Spleen (tissue), 11 donors: ENCODE results near the gene FOXK2. TPM values are rescaled to one million over a fixed set of nuclear protein-coding genes. Genes with fewer than 3 reads are reported as not detected.

ENCODE experiments used
- DNase-seq: peaks from one replicate; pipeline ENCODE4 v3.0.0-alpha.2; 2020
- H3K27ac ChIP-seq, 8 donors: fragments of 200-600 bp; sonication (generic) in 7 of 8; 1 replicate in 4 of 8; 2 replicates in 4 of 8; pipeline versions ENCODE4 v1.5.0 to v1.8.0; 2016 to 2021; ENCODE audit warnings: inconsistent platforms in 4 of 8, mild to moderate bottlenecking in 4 of 8, moderate library complexity in 1 of 8
- H3K27me3 ChIP-seq, 7 donors: fragments of 200-600 bp; sonication (generic) in 6 of 7; replicated peaks in 1 of 7; 1 replicate in 4 of 7; 2 replicates in 3 of 7; pipeline versions ENCODE4 v1.5.0 to v1.8.0; 2016 to 2021; ENCODE audit warnings: inconsistent platforms in 3 of 7, mild to moderate bottlenecking in 1 of 7
- H3K36me3 ChIP-seq, 6 donors: fragments of 200-600 bp; sonication (generic) in 5 of 6; 1 replicate in 4 of 6; 2 replicates in 2 of 6; pipeline versions ENCODE4 v1.5.0 to v1.8.0; 2016 to 2021; ENCODE audit warnings: inconsistent platforms in 2 of 6
- H3K4me1 ChIP-seq, 6 donors: fragments of 200-600 bp; sonication (generic) in 5 of 6; 1 replicate in 3 of 6; 2 replicates in 3 of 6; pipeline versions ENCODE4 v1.5.0 to v1.8.0; 2016 to 2021; ENCODE audit warnings: inconsistent platforms in 3 of 6
- H3K4me3 ChIP-seq, 8 donors: fragments of 200-600 bp; sonication (generic) in 7 of 8; 1 replicate in 4 of 8; 2 replicates in 4 of 8; pipeline versions ENCODE4 v1.5.0 to v1.8.0; 2016 to 2021; ENCODE audit warnings: inconsistent platforms in 4 of 8, mild to moderate bottlenecking in 4 of 8, moderate library complexity in 2 of 8
- H3K9me3 ChIP-seq, 8 donors: fragments of 200-600 bp; sonication (generic) in 7 of 8; 1 replicate in 4 of 8; 2 replicates in 4 of 8; pipeline versions ENCODE4 v1.5.0 to v1.8.0; 2016 to 2021; ENCODE audit warnings: inconsistent platforms in 4 of 8
- CTCF ChIP-seq, 11 experiments: fragments of 200-600 bp in 7 of 11; fragments of 450-650 bp in 4 of 11; sonication (generic) in 4 of 11; IDR thresholded peaks in 8 of 11; conservative IDR thresholded peaks in 3 of 11; 1 replicate in 7 of 11; 2 replicates in 4 of 11; pipeline versions ENCODE4 v1.4.0 to v1.8.0; 2016 to 2021; ENCODE audit warnings: antibody characterized with exemption in 11 of 11, inconsistent platforms in 4 of 11, mild to moderate bottlenecking in 1 of 11
- POLR2A ChIP-seq, 3 donors: fragments of 450-650 bp; IDR thresholded peaks; one replicate each; pipeline ENCODE4 v1.5.1; 2017; ENCODE audit warnings: antibody characterized with exemption in 3 of 3, mild to moderate bottlenecking in 1 of 3
- POLR2AphosphoS5 ChIP-seq, 3 donors: sonication (generic); formaldehyde crosslinking; IDR thresholded peaks; one replicate each; pipeline ENCODE4 v1.5.1; 2017; ENCODE audit warnings: antibody characterized with exemption in 3 of 3
- WGBS, 5 donors: extraction: QIAGEN DNeasy Blood & Tissue Kit in 3 of 5; methylation state at CpG; one replicate each; pipeline versions ENCODE4 v1.1.5 to v1.1.7; 2013 to 2018; 5-methylcytosine and 5-hydroxymethylcytosine counted together
- intact Hi-C: fragments of 100-400 bp; cut with DNase I; formaldehyde crosslinking; loops from one replicate; pipeline ENCODE4 v1.15.0; 2023; ENCODE audit warnings: low total_unique reads
- polyA plus RNA-seq, 3 donors: library from polyadenylated mRNA; stranded (reverse); fragments of 200-250 nt; gene quantifications; one replicate each; pipeline ENCODE4 v1.2.1, GENCODE V29; 2013
- total RNA-seq, 7 donors: library from RNA; depleted of rRNA in 3 of 7; stranded (reverse); fragments of >200 nt in 3 of 7; fragmentation: NEBNext Ultra II Directional in 4 of 7; extraction: Animal tissue kit (Norgen Biotek cat#: 25700) in 4 of 7; gene quantifications; one replicate each; pipeline versions ENCODE4 v1.1.0 to v1.2.1, GENCODE V29; 2016 to 2021
- donor health status: healthy with polysubstance abuse.
- donor health status: DM: no; HTN: no; CAD: no; lungs with moderate emphysema.
- donor health status: DM: no; HTN: no; CAD: no.
- donor health status: Bipolar disorder and iron deficiency.
- donor health status: healthy.
- donor health status: DM: no; HTN: no; CAD: no.
- donor health status: DM: yes; HTN: yes; CAD: no.

FOXK2 gene
- total and polyA plus RNA-seq, 10 donors: 10.4 to 55.1 (median 45.2) TPM

GRCh38 chr17:82489117-82489516, 30.4 kb upstream of the FOXK2 start:
- Histone ChIP-seq H3K4me3 (no peak overlapping the region), H3K36me3 (peaks cover 6 to 65% (median 49%) of the 10 kb centered on the region in 6 donors), H3K9me3 (no peaks in the 10 kb centered on the region), H3K27me3 (no peaks in the 10 kb centered on the region), H3K4me1 (peaks cover 0 to 11% (median under 1%) of the 10 kb centered on the region in 6 donors), H3K27ac (no peak overlapping the region)
- TF ChIP-seq CTCF (IDR thresholded peaks at IDR 0.05 in 8 of 11, conservative IDR thresholded peaks at IDR 0.05 in 3 of 11) (no peak), POLR2A (IDR thresholded peaks at IDR 0.05) (no peak), POLR2AphosphoS5 (IDR thresholded peaks at IDR 0.05) (no peak)
- 81 to 91% (median 86%) methylated on average over 7 to 8 of the region's 8 CpGs for WGBS, 5 donors
- no peak for DNase-seq
- intact Hi-C loops: no loop called here

GRCh38 chr17:82489851-82490511, 29.6 kb upstream of the FOXK2 start:
- Histone ChIP-seq H3K27ac (no peak overlapping the region), H3K36me3 (peaks cover 3 to 57% (median 40%) of the 10 kb centered on the region in 6 donors), H3K4me1 (peaks cover 0 to 19% (median 9%) of the 10 kb centered on the region in 6 donors), H3K9me3 (no peaks in the 10 kb centered on the region), H3K27me3 (no peaks in the 10 kb centered on the region), H3K4me3 (no peak overlapping the region)
- intact Hi-C loops: loop anchor here (10.0 kb wide), 1 partner anchor 65 kb away; no protein-coding TSS in a partner anchor
- TF ChIP-seq CTCF (IDR thresholded peaks at IDR 0.05 in 8 of 11, conservative IDR thresholded peaks at IDR 0.05 in 3 of 11) (no peak), POLR2AphosphoS5 (IDR thresholded peaks at IDR 0.05) (no peak), POLR2A (IDR thresholded peaks at IDR 0.05) (no peak)
- WGBS, 5 donors: 85 to 87% (median 86%) methylated on average over 21 of the region's 21 CpGs
- no peak for DNase-seq

GRCh38 chr17:82490512-82491195, 28.9 kb upstream of the FOXK2 start:
- WGBS, 5 donors: 80 to 89% (median 83%) methylated on average over 19 to 25 of the region's 25 CpGs
- Histone ChIP-seq H3K4me1 (peaks cover 0 to 26% (median 13%) of the 10 kb centered on the region in 6 donors), H3K9me3 (no peaks in the 10 kb centered on the region), H3K36me3 (peaks cover 3 to 50% (median 34%) of the 10 kb centered on the region in 6 donors), H3K4me3 (no peak overlapping the region), H3K27ac (no peak overlapping the region), H3K27me3 (no peaks in the 10 kb centered on the region)
- TF ChIP-seq CTCF (IDR thresholded peaks at IDR 0.05 in 8 of 11, conservative IDR thresholded peaks at IDR 0.05 in 3 of 11): no peak
- peak in 2 of 3 donors; percentile 53 to 62 for TF ChIP-seq POLR2AphosphoS5 (IDR thresholded peaks at IDR 0.05)
- TF ChIP-seq POLR2A (IDR thresholded peaks at IDR 0.05): no peak
- intact Hi-C loops: loop anchor here (10.0 kb wide), 1 partner anchor 64 kb away; no protein-coding TSS in a partner anchor
- DNase-seq: no peak

GRCh38 chr17:82491196-82491530, 28.4 kb upstream of the FOXK2 start:
- intact Hi-C loops: loop anchor here (10.0 kb wide), 1 partner anchor 64 kb away; no protein-coding TSS in a partner anchor
- H3K4me1 ChIP-seq: peaks cover 0 to 26% (median 17%) of the 10 kb centered on the region in 6 donors
- H3K27me3 ChIP-seq: no peaks in the 10 kb centered on the region
- H3K9me3 ChIP-seq: no peaks in the 10 kb centered on the region
- H3K36me3 ChIP-seq: peaks cover 3 to 45% (median 29%) of the 10 kb centered on the region in 6 donors
- no peak overlapping the region for H3K4me3 ChIP-seq
- no peak for TF ChIP-seq POLR2A (IDR thresholded peaks at IDR 0.05)
- TF ChIP-seq CTCF (IDR thresholded peaks at IDR 0.05 in 8 of 11, conservative IDR thresholded peaks at IDR 0.05 in 3 of 11): no peak
- no peak for TF ChIP-seq POLR2AphosphoS5 (IDR thresholded peaks at IDR 0.05)
- WGBS, 5 donors: 85 to 95% (median 94%) methylated on average over 10 of the region's 10 CpGs
- no peak overlapping the region for H3K27ac ChIP-seq
- no peak for DNase-seq
